Activated T-cell treated with anti-CD3 and anti-CD28 coated beads, Interleukin-2, amount 50 U/mL, for 4 hours (primary cell): ENCODE measurements around the gene SLAMF1. TPM values are rescaled to one million over a fixed set of nuclear protein-coding genes. Genes with fewer than 3 reads are reported as not detected.
"Not testable (repeated sequence)": the region's sequence is repeated elsewhere in the genome, so short reads cannot be mapped to it uniquely, and the experiment has no call there.

Experiments
- ATAC-seq, 2 donors: fragments of 200-7000 bp; cut with Tn5 transposase; one replicate each; pipeline ENCODE4 v1.10.0; 2021
- DNase-seq: peaks from one replicate; pipeline ENCODE4 v3.0.0-alpha.2; 2020
- H3K27me3 Mint-ChIP-seq: one replicate; pipeline ENCODE4 v1.8.0; 2021; ENCODE audit warnings: low read depth, mixed read lengths
- H3K36me3 Mint-ChIP-seq: one replicate; pipeline ENCODE4 v1.8.0; 2022; ENCODE audit warnings: mixed read lengths; ENCODE audit not compliant: insufficient read depth
- H3K4me1 Mint-ChIP-seq: one replicate; pipeline ENCODE4 v1.8.0; 2021; ENCODE audit warnings: low read depth, mixed read lengths
- H3K4me3 Mint-ChIP-seq: one replicate; pipeline ENCODE4 v1.8.0; 2021; ENCODE audit warnings: mild to moderate bottlenecking, moderate library complexity, mixed read lengths
- H3K9me3 Mint-ChIP-seq: one replicate; pipeline ENCODE4 v1.8.0; 2021; ENCODE audit warnings: mixed read lengths
- total RNA-seq, 3 donors: library from RNA; stranded (reverse); gene quantifications; one replicate each; pipeline ENCODE4 v1.2.1, GENCODE V29; 2021

The SLAMF1 gene
- total RNA-seq, 3 donors from 2014 or later = 69.2 to 138 (median 96.6) TPM

DNA sequence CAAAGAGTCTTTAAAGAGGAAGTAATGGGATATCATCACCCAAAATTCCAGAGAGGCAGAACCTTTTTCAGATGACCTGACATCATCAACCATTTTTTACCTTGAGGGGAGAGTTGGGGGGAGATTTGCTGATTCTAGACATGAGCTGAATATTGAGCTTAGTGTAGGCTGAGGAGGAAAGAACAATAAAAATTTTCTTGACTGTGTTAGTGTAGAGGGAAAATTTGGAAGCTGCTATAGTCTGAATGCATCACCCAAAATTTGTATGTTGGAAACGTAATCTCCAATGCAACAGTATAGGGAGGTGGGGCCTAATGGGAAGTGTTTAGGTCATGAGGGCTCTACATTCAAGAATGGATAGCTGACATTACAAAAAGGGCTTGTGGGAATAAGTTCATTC lies 49.8 kb downstream of the SLAMF1 start:
- Mint-ChIP-seq H3K4me1 (no peaks in the 10 kb centered on the region), H3K36me3 (peaks cover 16% of the 10 kb centered on the region), H3K9me3 (peaks cover 21% of the 10 kb centered on the region), H3K4me3 (no peak overlapping the region), H3K27me3 (no peaks in the 10 kb centered on the region)
- ATAC-seq (no peak), DNase-seq (no peak)

DNA sequence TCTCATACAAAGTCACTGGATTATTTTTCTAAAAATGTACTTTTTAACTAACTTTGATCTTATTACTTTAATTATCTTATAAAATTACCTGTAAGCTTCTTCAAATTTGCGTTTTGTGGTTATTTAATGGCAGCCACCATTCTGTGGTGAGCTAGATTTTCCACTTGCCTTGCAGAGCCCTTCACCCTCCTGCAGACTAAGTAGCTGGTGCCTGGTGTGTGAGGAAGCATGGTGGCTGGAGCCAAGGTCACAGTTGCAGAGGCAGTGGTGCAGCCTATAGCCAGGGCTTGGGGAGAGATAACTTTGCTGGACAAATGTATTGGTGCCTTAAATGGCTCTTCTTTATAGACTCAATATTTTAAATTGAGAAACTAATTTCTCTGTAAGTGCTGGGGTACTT lies 56.4 kb downstream of the SLAMF1 start:
- H3K4me3 Mint-ChIP-seq = no peak overlapping the region
- ATAC-seq (no peak), DNase-seq (no peak)
- peaks cover 10% of the 10 kb centered on the region for H3K9me3 Mint-ChIP-seq
- H3K27me3 Mint-ChIP-seq = no peaks in the 10 kb centered on the region
- peaks cover 9% of the 10 kb centered on the region for H3K36me3 Mint-ChIP-seq
- H3K4me1 Mint-ChIP-seq = peaks cover 9% of the 10 kb centered on the region

DNA sequence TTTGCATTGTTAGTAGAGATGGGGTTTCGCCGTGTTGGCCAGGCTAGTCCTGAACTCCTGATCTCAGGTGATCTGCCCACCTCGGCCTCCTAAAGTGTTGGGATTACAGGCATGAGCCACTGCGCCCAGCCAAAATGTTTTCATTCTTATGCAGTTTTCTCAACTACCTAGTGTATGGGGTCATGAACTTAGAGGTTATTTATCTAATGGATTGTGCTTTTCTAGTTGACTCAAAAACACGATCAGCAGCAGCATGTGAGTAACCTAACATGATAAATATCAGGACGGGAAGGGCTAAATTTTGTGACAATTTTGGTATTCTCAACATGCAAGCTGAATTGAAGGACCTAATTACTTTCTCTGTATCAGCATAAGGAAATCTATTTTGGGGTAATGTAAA lies 58.4 kb downstream of the SLAMF1 start:
- Mint-ChIP-seq H3K9me3 (peaks cover 6% of the 10 kb centered on the region), H3K4me1 (peaks cover 25% of the 10 kb centered on the region)
- no peak for ATAC-seq

DNA sequence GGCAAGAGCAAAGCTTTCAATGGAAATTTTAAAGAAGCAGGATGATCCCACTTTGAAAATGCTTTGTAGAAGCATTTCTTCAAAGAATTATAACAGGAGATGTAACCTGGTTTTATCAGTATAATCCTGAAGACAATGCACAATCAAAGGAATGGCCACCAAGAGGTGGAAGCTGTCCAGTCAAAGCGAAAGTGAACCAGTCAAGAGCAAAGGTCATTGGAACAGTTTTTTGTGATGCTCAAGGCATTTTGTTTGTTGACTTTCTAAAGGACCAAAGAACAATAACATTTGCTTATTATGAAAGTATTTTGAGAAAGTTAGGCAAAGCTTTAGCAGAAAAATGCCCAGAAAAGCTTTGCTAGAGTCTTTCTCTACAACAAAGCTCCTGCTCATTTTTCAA lies 62.1 kb downstream of the SLAMF1 start:
- no peak for DNase-seq
- no peak overlapping the region for H3K4me3 Mint-ChIP-seq
- no peaks in the 10 kb centered on the region for H3K36me3 Mint-ChIP-seq
- peaks cover 9% of the 10 kb centered on the region for H3K9me3 Mint-ChIP-seq
- ATAC-seq = no peak
- peaks cover 45% of the 10 kb centered on the region for H3K4me1 Mint-ChIP-seq
- H3K27me3 Mint-ChIP-seq = no peaks in the 10 kb centered on the region

More for the DNA sequence above, 58.4 kb downstream of the SLAMF1 start:
- Mint-ChIP-seq H3K36me3 (peaks cover 4% of the 10 kb centered on the region), H3K27me3 (no peaks in the 10 kb centered on the region), H3K4me3 (no peak overlapping the region)
- no peak for DNase-seq

DNA sequence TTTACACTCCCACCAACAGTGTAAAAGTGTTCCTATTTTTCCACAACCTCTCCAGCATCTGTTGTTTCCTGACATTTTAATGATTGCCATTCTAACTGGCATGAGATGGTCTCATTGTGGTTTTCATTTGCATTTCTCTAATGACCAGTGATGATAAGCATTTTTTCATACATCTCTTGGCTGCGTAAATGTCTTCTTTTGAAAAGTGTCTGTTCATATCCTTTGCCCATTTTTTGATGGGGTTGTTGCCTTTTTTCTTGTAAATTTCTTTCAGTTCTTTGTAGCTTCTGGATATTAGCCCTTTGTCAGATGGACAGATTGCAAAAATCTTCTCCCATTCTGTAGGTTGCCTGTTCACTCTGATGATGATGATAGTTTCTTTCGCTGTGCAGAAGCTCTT lies 63.9 kb downstream of the SLAMF1 start:
- not testable (repeated sequence) for H3K27me3 Mint-ChIP-seq, H3K9me3 Mint-ChIP-seq, H3K4me3 Mint-ChIP-seq, DNase-seq, ATAC-seq, H3K36me3 Mint-ChIP-seq
- peaks cover 62% of the 10 kb centered on the region for H3K4me1 Mint-ChIP-seq

DNA sequence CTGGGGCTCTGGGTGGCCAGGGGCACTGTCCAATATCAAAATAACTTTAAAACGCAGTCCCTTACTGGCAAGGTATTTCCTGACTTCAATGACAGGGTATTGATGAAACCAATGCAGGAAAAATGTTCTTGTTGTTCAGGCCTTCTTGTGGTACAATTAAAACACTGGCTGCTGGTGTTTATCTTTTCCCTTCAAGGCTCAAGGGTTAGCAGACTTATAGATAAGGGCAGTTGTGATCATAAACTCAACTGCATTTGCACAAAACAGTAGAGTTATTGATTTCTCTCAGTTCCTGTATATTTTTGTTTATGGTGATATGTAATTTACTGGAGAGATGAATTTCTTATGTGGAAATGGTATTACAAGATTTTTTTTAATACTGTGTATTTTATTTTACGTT lies 64.9 kb downstream of the SLAMF1 start:
- Mint-ChIP-seq H3K27me3 (no peaks in the 10 kb centered on the region), H3K4me3 (no peak overlapping the region), H3K9me3 (peaks cover 9% of the 10 kb centered on the region), H3K36me3 (no peaks in the 10 kb centered on the region), H3K4me1 (peaks cover 70% of the 10 kb centered on the region)
- no peak for DNase-seq
- no peak for ATAC-seq

DNA sequence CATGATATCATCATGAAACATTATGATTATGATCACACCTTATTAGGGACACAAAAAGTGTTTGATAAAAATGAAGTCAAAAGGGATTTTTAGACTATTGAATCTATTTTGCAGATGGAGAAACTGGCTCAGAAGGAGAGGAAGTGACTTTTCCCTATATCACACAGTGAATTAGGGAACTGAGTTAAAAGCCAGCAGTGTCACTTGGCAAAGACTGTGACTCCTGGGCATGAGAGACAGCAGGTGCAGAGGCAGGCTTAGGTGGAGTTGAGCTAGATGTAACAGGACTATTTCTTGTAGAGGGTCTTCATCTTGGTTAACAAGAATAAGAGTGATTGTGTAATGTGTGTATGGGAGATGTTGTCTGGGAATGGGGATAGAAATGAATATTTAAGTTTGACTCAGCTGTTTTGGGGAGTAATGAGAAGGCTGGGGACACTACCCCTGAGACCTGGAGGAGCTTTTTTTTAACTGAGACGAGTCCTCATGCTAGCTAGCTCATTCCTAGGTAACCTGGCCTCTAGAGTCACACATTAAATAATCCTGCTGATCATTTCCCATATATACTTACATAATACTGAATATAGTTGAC lies 66.5 kb downstream of the SLAMF1 start:
- Mint-ChIP-seq H3K4me1 (peaks cover 81% of the 10 kb centered on the region), H3K9me3 (peaks cover 9% of the 10 kb centered on the region), H3K36me3 (no peaks in the 10 kb centered on the region), H3K4me3 (peak overlapping the region; percentile 50), H3K27me3 (no peaks in the 10 kb centered on the region)
- ATAC-seq (no peak), DNase-seq (no peak)

DNA sequence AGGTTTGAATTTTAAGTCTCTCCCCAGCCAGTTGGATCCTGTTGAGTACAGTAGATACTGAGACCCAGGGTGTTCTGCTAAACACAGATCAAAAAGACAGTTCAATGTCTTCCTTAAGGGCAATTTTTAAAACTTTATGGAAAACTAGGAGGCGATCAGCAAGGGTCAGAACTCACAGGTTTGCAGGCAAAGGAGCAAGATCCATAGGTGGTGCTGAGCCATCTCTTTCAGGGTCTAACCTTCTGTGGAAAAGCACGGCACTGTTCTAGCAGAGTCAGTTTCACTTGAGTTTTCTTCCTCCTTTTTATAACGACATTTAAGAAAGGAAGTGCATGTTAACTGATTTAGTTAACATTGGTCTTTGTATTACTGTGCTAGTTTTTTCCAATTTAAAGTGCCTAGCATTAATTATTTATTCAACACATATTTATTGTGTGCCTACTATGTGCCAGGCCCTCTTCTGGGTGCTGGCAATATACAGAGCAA lies 67.6 kb downstream of the SLAMF1 start, which contains the start of gene CD84:
TSS of gene CD84 (minus strand) at position 281 of the 486 bp plus-strand sequence. CDS start at position 222, 59 bp downstream.
- H3K4me1 Mint-ChIP-seq = peaks cover 83% of the 10 kb centered on the region
- no peaks in the 10 kb centered on the region for H3K36me3 Mint-ChIP-seq
- peak within 1 kb of the TSS; percentile 81 for H3K4me3 Mint-ChIP-seq
- no peaks in the 10 kb centered on the region for H3K27me3 Mint-ChIP-seq
- DNase-seq = no peak
- ATAC-seq = no peak
- H3K9me3 Mint-ChIP-seq = peaks cover 9% of the 10 kb centered on the region

DNA sequence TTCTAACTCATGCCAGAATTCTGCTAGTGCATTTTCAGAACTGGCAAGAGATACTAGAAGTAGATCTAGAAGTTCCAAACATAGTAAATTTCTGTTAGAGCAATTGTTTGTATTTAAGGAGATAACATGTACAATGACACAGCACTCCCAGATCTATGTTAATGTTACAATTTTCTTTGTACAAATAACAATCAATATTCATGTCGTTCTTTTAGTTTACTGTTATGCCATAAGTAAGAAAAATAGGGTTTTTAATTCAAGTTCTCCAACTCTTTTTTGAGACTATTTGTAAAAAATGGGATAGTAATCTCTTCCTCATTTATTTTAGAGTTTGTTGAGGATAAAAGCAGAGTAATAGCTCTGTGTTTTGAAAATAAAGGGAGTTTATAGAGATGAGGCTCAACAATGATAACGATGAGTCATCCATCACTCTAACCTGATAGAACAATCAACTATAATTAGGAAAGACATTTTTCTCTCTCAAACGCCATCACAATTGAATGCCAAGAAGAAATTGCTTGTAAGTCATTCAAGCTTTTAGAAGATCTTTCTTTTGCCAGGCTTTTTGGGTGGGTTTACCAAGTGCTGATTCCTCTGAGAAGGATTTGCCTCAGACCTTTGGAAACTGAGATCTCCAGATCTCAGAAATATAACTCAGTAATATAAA lies 68.2 kb downstream of the SLAMF1 start:
- Mint-ChIP-seq H3K36me3 (no peaks in the 10 kb centered on the region), H3K27me3 (no peaks in the 10 kb centered on the region), H3K9me3 (peaks cover 6% of the 10 kb centered on the region), H3K4me3 (peak overlapping the region; percentile 81), H3K4me1 (peaks cover 83% of the 10 kb centered on the region)
- ATAC-seq (no peak), DNase-seq (no peak)

DNA sequence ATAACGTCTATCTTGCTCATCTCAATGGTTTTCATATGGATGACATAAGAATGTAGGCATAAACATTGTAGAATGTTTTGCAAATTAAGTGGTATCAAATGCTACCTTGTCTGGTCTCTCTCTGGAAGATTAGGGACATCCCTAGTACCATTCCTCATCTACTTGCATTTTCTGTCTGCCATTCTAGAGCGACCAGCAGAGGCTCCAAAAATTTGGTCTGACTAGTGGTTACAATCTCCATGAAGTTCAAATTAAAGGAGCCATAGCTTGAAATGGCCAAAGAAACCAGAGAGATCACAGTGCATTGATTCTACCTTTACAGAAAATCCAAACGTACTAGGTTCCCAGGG lies 68.7 kb downstream of the SLAMF1 start:
- peak overlapping the region; percentile 81 for H3K4me3 Mint-ChIP-seq
- no peak for DNase-seq
- H3K36me3 Mint-ChIP-seq = no peaks in the 10 kb centered on the region
- no peaks in the 10 kb centered on the region for H3K27me3 Mint-ChIP-seq
- peaks cover 3% of the 10 kb centered on the region for H3K9me3 Mint-ChIP-seq
- H3K4me1 Mint-ChIP-seq = peaks cover 87% of the 10 kb centered on the region
- ATAC-seq = no peak

DNA sequence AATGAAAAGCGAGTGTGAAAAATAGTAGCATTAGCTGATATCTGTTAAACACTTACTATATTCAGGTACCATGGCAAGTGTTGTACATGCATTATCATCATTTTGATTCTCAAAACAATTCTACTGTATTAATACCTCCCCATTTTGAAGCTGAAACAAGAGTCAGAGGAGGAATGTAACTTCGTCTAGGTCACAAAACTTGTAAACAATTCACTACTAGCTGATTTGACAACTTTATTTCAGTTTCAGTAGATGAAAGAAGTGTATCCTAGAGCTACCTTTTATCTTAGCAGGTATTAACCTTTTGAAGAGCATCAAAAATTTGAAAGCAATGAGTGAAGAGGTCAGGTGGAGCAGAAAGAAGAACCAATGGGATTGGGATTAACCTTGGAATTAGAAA lies 69.2 kb downstream of the SLAMF1 start:
- Mint-ChIP-seq H3K36me3 (no peaks in the 10 kb centered on the region), H3K4me3 (peak overlapping the region; percentile 81), H3K4me1 (peaks cover 91% of the 10 kb centered on the region), H3K27me3 (no peaks in the 10 kb centered on the region), H3K9me3 (no peaks in the 10 kb centered on the region)
- DNase-seq (no peak), ATAC-seq (no peak)

DNA sequence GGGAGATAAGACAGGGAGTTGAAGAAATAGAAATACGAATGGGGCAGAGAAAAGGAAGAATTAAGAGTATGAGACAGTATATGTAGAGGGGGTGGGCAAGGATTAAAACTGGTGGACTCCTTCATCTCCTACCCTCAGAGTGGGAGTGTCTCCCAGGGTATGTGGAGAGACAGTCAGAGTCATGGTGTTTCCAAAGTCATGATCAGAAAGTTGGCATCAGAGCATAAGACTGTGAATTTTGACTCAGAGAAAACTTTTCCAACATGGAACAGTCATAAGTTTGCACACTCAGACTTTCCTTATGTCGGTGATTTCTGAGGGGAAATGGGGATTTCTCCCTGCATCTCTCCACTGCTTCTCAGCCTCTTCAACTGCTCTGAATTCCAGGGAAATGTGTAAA lies 70.0 kb downstream of the SLAMF1 start:
- peaks cover 94% of the 10 kb centered on the region for H3K4me1 Mint-ChIP-seq
- ATAC-seq (peak; percentile 18 to 39), DNase-seq (no peak)
- H3K36me3 Mint-ChIP-seq = peaks cover 3% of the 10 kb centered on the region
- H3K27me3 Mint-ChIP-seq = no peaks in the 10 kb centered on the region
- H3K9me3 Mint-ChIP-seq = no peaks in the 10 kb centered on the region
- H3K4me3 Mint-ChIP-seq = peak overlapping the region; percentile 81

DNA sequence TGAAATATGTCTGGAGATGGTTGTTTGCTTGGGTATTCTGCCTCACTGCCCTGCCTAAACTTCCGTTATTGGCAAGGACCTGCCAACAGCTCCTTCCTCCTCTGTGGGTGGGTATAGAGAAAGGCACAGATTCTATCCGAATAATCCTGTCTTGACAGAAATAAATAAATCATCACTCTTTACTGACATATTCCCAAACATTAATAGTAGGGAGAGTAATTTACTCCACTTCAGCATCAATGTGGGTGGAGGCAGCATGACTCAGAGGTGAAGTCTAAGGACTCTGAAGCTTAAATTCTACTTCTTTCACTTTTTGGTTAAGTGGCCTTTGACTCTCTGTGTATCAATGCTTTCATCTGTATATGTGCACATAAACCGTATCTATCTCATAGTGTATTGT lies 70.5 kb downstream of the SLAMF1 start:
- H3K27me3 Mint-ChIP-seq = no peaks in the 10 kb centered on the region
- DNase-seq = peak; percentile 53

DNA sequence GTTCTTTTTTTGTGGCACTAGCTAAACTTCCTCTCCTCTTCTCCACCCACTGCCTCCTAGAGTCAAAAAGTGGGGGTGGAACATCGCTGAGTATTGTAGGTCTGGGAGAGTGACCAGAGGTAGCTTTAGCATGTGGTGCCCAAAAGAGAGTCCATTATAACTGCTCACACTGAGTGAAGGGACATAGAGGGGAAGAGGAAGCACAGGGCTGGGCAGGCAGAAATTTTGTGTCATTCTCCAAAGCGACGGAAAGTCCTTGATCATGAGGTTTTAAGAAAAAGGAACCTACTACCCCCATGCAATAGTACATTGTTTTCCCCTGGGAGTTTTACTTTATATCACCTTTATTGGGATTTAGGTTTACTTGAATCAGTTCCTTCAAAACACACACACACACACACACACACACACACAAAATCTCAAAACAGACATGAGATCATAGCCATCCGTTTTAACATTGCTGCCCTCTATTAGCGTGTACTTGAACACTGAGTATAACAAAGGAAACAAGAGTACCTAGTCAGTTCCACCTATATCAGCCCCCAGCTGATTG lies 71.7 kb downstream of the SLAMF1 start:
- no peaks in the 10 kb centered on the region for H3K27me3 Mint-ChIP-seq
- no peak for DNase-seq
- peaks cover 93% of the 10 kb centered on the region for H3K4me1 Mint-ChIP-seq
- ATAC-seq = peak; percentile 23 to 31
- no peaks in the 10 kb centered on the region for H3K9me3 Mint-ChIP-seq
- H3K4me3 Mint-ChIP-seq = peak overlapping the region; percentile 70
- peaks cover 6% of the 10 kb centered on the region for H3K36me3 Mint-ChIP-seq

More for the DNA sequence above, 70.5 kb downstream of the SLAMF1 start:
- ATAC-seq = peak; percentile 72 to 79
- Mint-ChIP-seq H3K4me3 (peak overlapping the region; percentile 81), H3K4me1 (peaks cover 94% of the 10 kb centered on the region), H3K36me3 (peaks cover 5% of the 10 kb centered on the region), H3K9me3 (no peaks in the 10 kb centered on the region)

DNA sequence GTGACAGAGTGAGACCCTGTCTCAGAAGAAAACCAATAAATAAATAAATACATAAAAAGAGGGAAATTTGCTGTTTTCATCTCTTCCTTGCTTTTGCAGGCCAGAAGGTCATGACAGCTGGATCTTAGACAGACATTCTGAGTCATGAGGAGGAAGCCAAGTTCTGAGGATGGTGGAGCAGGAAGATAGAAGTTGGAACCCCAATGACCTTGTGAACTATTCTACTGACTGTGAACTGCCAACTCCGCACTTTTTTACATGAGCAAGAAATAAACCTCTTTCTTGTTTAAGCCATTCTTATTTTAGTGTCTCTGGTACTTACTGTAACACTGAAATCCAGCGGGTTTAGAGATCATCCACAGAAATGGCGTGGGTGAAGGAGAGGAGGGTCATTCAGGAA lies 76.0 kb downstream of the SLAMF1 start:
- H3K4me1 Mint-ChIP-seq = peaks cover 96% of the 10 kb centered on the region

More for the DNA sequence above, 76.0 kb downstream of the SLAMF1 start:
- ATAC-seq = no peak
- H3K27me3 Mint-ChIP-seq = no peaks in the 10 kb centered on the region
- peaks cover 10% of the 10 kb centered on the region for H3K36me3 Mint-ChIP-seq
- H3K4me3 Mint-ChIP-seq = peak overlapping the region; percentile 8
- DNase-seq = no peak
- H3K9me3 Mint-ChIP-seq = peaks cover 7% of the 10 kb centered on the region
